Erythroblast (primary cell): ENCODE measurements around the gene WDR1.

Experiments
- GATA1 ChIP-seq: IDR thresholded peaks from 2 replicates; pipeline ENCODE4 v1.6.1; 2011; ENCODE audit warnings: low read depth, mild to moderate bottlenecking, control low read depth, low read length, moderate library complexity
- POLR2A ChIP-seq: IDR thresholded peaks from 2 replicates; pipeline ENCODE4 v1.6.1; 2011; ENCODE audit warnings: mild to moderate bottlenecking, low read length

DNA sequence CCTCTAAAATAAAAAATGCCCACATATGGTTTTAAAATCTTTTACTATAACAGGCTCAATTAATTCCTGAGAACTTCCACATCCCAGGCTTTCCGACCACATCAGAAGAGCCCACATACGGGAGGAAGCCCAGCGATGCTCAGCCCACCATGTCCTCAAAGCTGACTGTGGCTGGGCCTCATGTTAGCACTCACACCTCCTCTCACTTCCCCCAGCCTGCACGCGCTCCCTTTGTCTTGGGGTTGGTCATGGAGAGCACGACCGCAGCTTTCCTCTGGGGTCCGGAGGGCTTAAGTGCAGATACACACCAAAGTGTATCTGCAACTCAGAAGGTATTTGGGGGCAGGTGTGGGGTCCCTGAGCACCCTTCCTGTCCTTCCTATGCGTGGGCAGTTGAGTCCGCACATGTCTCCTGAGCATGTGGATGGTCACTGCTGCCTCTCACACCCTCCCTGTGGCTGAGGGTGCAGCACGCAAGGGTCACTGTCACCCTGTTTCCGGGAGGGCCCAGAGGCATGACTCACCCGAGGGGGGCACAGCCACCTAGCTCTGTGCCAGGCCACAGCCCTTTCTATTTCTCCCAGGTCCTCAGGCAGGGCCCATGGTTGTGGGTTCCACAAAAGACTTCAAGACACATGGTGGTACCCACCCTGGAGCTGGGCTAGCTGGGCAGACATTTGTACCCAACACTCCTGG, 21.2 kb downstream of the WDR1 start:
- no peak for TF ChIP-seq POLR2A
- TF ChIP-seq GATA1: no peak
